ENCODE data around the gene LACRT. TPM values are rescaled to one million over a fixed set of nuclear protein-coding genes. Genes with fewer than 3 reads are reported as not detected.

Gene LACRT
- total and polyA plus RNA-seq, 2 of the 8 experiments (the other 6 are each of a cell fraction or from before 2014, with no cell fraction given): not detected

- DNase-seq (ENCODE audit: low read depth in 1 of 2, low spot score in 2 of 2) (no peak), FAIRE-seq (no peak)
- ChIA-PET POLR2A (ENCODE audit: partially characterized antibody) (no interaction called here), CTCF (ENCODE audit: partially characterized antibody) (interaction anchor here (0.8 to 1.4 kb wide), 3 partner anchors 17 to 41 kb away, joined by 3 to 4 read pairs (median 4); no protein-coding TSS in a partner anchor)
- Histone ChIP-seq H3K4ac (replicated peaks; ENCODE audit: insufficient read length, low read depth, low read length) (no peak overlapping the region), H3K9ac (replicated peaks in 1 of 4; ENCODE audit: extremely low read depth in 1 of 4, low read depth in 3 of 4, low read length in 3 of 4) (no peak overlapping the region), H4K5ac (ENCODE audit: insufficient read length, low read depth, low read length) (no peak overlapping the region), H2BK15ac (ENCODE audit: low read length) (no peak overlapping the region), H4K8ac (ENCODE audit: extremely low read depth, insufficient read depth, low read length) (no peak overlapping the region), H2BK12ac (ENCODE audit: low read depth, low read length) (no peak overlapping the region), H3K27ac (ENCODE audit: low read depth, low read length) (no peak overlapping the region), H3K79me2 (ENCODE audit: control insufficient read depth in 1 of 2, insufficient read depth in 2 of 2, low read length in 2 of 2) (no peaks in the 10 kb centered on the region), H3K18ac (ENCODE audit: extremely low read depth, low read length) (no peak overlapping the region), H3K27me3 (replicated peaks in 1 of 4; ENCODE audit: control insufficient read depth in 3 of 4, extremely low read depth in 1 of 4, insufficient read depth in 3 of 4, low read length in 3 of 4) (no peaks in the 10 kb centered on the region; a peak in 1 of 7 replicates), H2BK5ac (ENCODE audit: low read depth, low read length) (no peak overlapping the region), H3K56ac (replicated peaks; ENCODE audit: insufficient read length, low read depth, low read length) (no peak overlapping the region), H3K4me2 (ENCODE audit: insufficient read depth in 1 of 2, low read depth in 2 of 2, low read length in 2 of 2) (no peak overlapping the region), H3K23ac (ENCODE audit: insufficient read length) (no peak overlapping the region), H3K4me1 (replicated peaks in 1 of 4; ENCODE audit: control insufficient read depth in 3 of 4, insufficient read depth in 4 of 4, low read length in 3 of 4) (no peaks in the 10 kb centered on the region), H3K14ac (ENCODE audit: insufficient read length) (no peak overlapping the region), H3K9me3 (ENCODE audit: insufficient read depth in 2 of 2, low read depth in 1 of 2, low read length in 1 of 2) (no peaks in the 10 kb centered on the region), H2AFZ (ENCODE audit: low read length) (no peak overlapping the region), H3K36me3 (ENCODE audit: control insufficient read depth in 2 of 4, insufficient read depth in 4 of 4, low read length in 3 of 4) (no peaks in the 10 kb centered on the region), H3K23me2 (ENCODE audit: low read depth, low read length) (no peaks in the 10 kb centered on the region), H2AK5ac (ENCODE audit: low read depth, low read length) (no peak overlapping the region), H4K20me1 (replicated peaks in 1 of 2; ENCODE audit: control insufficient read depth in 1 of 2, insufficient read depth in 2 of 2, low read length in 2 of 2) (no peaks in the 10 kb centered on the region), H3K79me1 (ENCODE audit: low read depth, low read length) (no peaks in the 10 kb centered on the region), H4K91ac (replicated peaks; ENCODE audit: insufficient read length, low read length) (no peak overlapping the region), H3K4me3 (ENCODE audit: extremely low read depth in 1 of 4, insufficient read depth in 2 of 4, low read depth in 3 of 4, low read length in 4 of 4) (no peak overlapping the region), H2BK20ac (ENCODE audit: low read length) (no peak overlapping the region), H2BK120ac (replicated peaks; ENCODE audit: low read depth, low read length) (no peak overlapping the region)
- TF ChIP-seq YY1 (IDR thresholded peaks at IDR 0.05; ENCODE audit: low read depth, low read length): no peak
- no peak for TF ChIP-seq HDAC2 (IDR thresholded peaks at IDR 0.05; ENCODE audit: borderline replicate concordance in 1 of 2, low read depth in 2 of 2, low read length in 2 of 2)
- no peak for TF ChIP-seq EGR1 (IDR thresholded peaks at IDR 0.05; ENCODE audit: borderline replicate concordance, low read depth, low read length)
- no peak for TF ChIP-seq RXRA (IDR thresholded peaks at IDR 0.05; ENCODE audit: insufficient read depth, low read depth, low read length)
- no peak for TF ChIP-seq BRCA1 (IDR thresholded peaks at IDR 0.05; ENCODE audit: low read depth, low read length)
- no peak for TF ChIP-seq POU5F1 (IDR thresholded peaks at IDR 0.05; ENCODE audit: low read depth, low read length)
- TF ChIP-seq RNF2 (IDR thresholded peaks at IDR 0.05; ENCODE audit: borderline replicate concordance, low read depth, low read length, missing control alignments, poor library complexity, severe bottlenecking): no peak
- no peak for TF ChIP-seq SP2 (IDR thresholded peaks at IDR 0.05; ENCODE audit: low read length)
- TF ChIP-seq CBX5 (IDR thresholded peaks at IDR 0.05; ENCODE audit: low read depth, low read length): no peak
- TF ChIP-seq NRF1 (IDR thresholded peaks at IDR 0.05; ENCODE audit: low read depth, low read length): no peak
- no peak for TF ChIP-seq POLR2AphosphoS5 (IDR thresholded peaks at IDR 0.05; ENCODE audit: low read depth, low read length)
- no peak for TF ChIP-seq CTBP2 (IDR thresholded peaks at IDR 0.05; ENCODE audit: borderline replicate concordance, insufficient read depth, insufficient read length, low read length)
- 93% methylated on average over 3 of the region's 3 CpGs; no CpG with 5 or more reads in 1 of the 2 experiments for WGBS, 2 experiments (ENCODE audit: extremely low coverage in 1 of 2, insufficient coverage in 1 of 2, insufficient read length in 1 of 2, insufficient replicate concordance in 2 of 2, low coverage in 1 of 2, low lambda C conversion rate in 2 of 2, missing lambda C conversion rate in 1 of 2)
These were observed 28.9 kb upstream of the LACRT start for GRCh38 chr12:54663603-54664002.

Data from H1 (cell line).